GM23338 (cell line): ENCODE data around the gene RPL3. TPM values are rescaled to one million over a fixed set of nuclear protein-coding genes. Genes with fewer than 3 reads are reported as not detected.

Experiments
- ATAC-seq: fragments of 200-7000 bp; cut with Tn5 transposase; 3 replicates; pipeline ENCODE4 v1.9.1; 2020
- DNase-seq: peaks from one replicate; pipeline ENCODE4 v3.0.0-alpha.2; 2015; ENCODE audit warnings: low spot score
- H2AFZ ChIP-seq: fragments of 200-600 bp; sonication (generic); 2 replicates; pipeline ENCODE4 v1.8.0; 2016; ENCODE audit warnings: antibody characterized with exemption, mild to moderate bottlenecking, moderate library complexity
- H3F3A ChIP-seq: fragments of 200-600 bp; sonication (generic); replicated peaks from 2 replicates; pipeline ENCODE4 v1.8.0; 2017; ENCODE audit warnings: antibody characterized with exemption, mixed run types, low read depth
- H3K27ac ChIP-seq: fragments of 200-600 bp; sonication (generic); 2 replicates; pipeline ENCODE4 v1.6.1; 2016; ENCODE audit warnings: low read depth
- H3K27me3 ChIP-seq: fragments of 200-600 bp; sonication (generic); 2 replicates; pipeline ENCODE4 v1.8.0; 2016; ENCODE audit warnings: mild to moderate bottlenecking, mixed run types, moderate library complexity; ENCODE audit not compliant: insufficient read depth
- H3K36me3 ChIP-seq: fragments of 200-600 bp; sonication (generic); 2 replicates; pipeline ENCODE4 v1.8.0; 2016; ENCODE audit warnings: mild to moderate bottlenecking; ENCODE audit not compliant: insufficient read depth
- H3K4me1 ChIP-seq: fragments of 200-600 bp; sonication (generic); 2 replicates; pipeline ENCODE4 v1.8.0; 2016; ENCODE audit warnings: mild to moderate bottlenecking, moderate library complexity; ENCODE audit not compliant: insufficient read depth
- H3K4me2 ChIP-seq: fragments of 200-600 bp; sonication (generic); 2 replicates; pipeline ENCODE4 v1.7.1; 2017; ENCODE audit warnings: mixed run types
- H3K4me3 ChIP-seq: fragments of 200-600 bp; sonication (generic); 2 replicates; pipeline ENCODE4 v1.6.1; 2016; ENCODE audit warnings: mixed run types
- H3K79me2 ChIP-seq: fragments of 200-600 bp; sonication (generic); replicated peaks from 2 replicates; pipeline ENCODE4 v1.8.0; 2017; ENCODE audit warnings: mild to moderate bottlenecking; ENCODE audit not compliant: insufficient read depth
- H3K9me2 ChIP-seq: fragments of 200-600 bp; sonication (generic); 2 replicates; pipeline ENCODE4 v1.8.0; 2017; ENCODE audit not compliant: insufficient read depth
- H4K20me1 ChIP-seq: fragments of 200-600 bp; sonication (generic); replicated peaks from 2 replicates; pipeline ENCODE4 v1.8.0; 2017; ENCODE audit warnings: mild to moderate bottlenecking; ENCODE audit not compliant: insufficient read depth
- H3K27ac Mint-ChIP-seq: 2 replicates; pipeline ENCODE4 v1.8.0; 2020; ENCODE audit warnings: inconsistent platforms, mild to moderate bottlenecking, moderate library complexity, mixed read lengths
- H3K27me3 Mint-ChIP-seq: 3 replicates; pipeline ENCODE4 v1.8.0; 2022; ENCODE audit warnings: low read depth, mild to moderate bottlenecking, moderate library complexity, mixed read lengths, inconsistent platforms; ENCODE audit not compliant: insufficient read depth, poor library complexity
- H3K36me3 Mint-ChIP-seq: 3 replicates; pipeline ENCODE4 v1.8.0; 2021; ENCODE audit warnings: low read depth, mild to moderate bottlenecking, inconsistent platforms, moderate library complexity, mixed read lengths
- H3K4me1 Mint-ChIP-seq: 3 replicates; pipeline ENCODE4 v1.8.0; 2020; ENCODE audit warnings: mild to moderate bottlenecking, inconsistent platforms, mixed read lengths
- H3K4me3 Mint-ChIP-seq: 3 replicates; pipeline ENCODE4 v1.8.0; 2021; ENCODE audit warnings: moderate library complexity, mild to moderate bottlenecking, inconsistent platforms, mixed read lengths
- H3K9me3 Mint-ChIP-seq: 3 replicates; pipeline ENCODE4 v1.8.0; 2020; ENCODE audit warnings: moderate library complexity, mild to moderate bottlenecking, inconsistent platforms, mixed read lengths
- CREB1 ChIP-seq: fragments of 250-450 bp; sonication (Bioruptor Pico); IDR thresholded peaks from 2 replicates; pipeline ENCODE4 v1.5.0; 2020; ENCODE audit warnings: low read depth, mild to moderate bottlenecking, moderate library complexity
- CTCF ChIP-seq, 2 experiments: fragments of 200-600 bp in 1 of 2; sonication (generic) in 1 of 2; conservative IDR thresholded peaks; 2 replicates each; pipeline versions ENCODE4 v1.5.1 to v1.6.1; 2016 to 2017; ENCODE audit warnings: antibody characterized with exemption in 2 of 2, low read depth in 2 of 2, mild to moderate bottlenecking in 2 of 2, moderate library complexity in 1 of 2
- ETS1 ChIP-seq: IDR thresholded peaks from 2 replicates; pipeline ENCODE4 v1.6.1; 2016; ENCODE audit warnings: antibody characterized with exemption
- EZH2 ChIP-seq: fragments of 200-600 bp; sonication (generic); IDR thresholded peaks from one replicate; pipeline ENCODE4 v1.8.0; 2017; ENCODE audit warnings: antibody characterized with exemption, mild to moderate bottlenecking, low read depth; ENCODE audit not compliant: unreplicated experiment
- EZH2phosphoT487 ChIP-seq: fragments of 200-600 bp; sonication (generic); IDR thresholded peaks from one replicate; pipeline ENCODE4 v1.8.1; 2018; ENCODE audit warnings: antibody characterized with exemption; ENCODE audit not compliant: unreplicated experiment
- JUNB ChIP-seq: IDR thresholded peaks from one replicate; pipeline ENCODE4 v1.6.1; 2016; ENCODE audit warnings: antibody characterized with exemption; ENCODE audit not compliant: unreplicated experiment
- NANOG ChIP-seq: IDR thresholded peaks from 2 replicates; pipeline ENCODE4 v1.6.1; 2016; ENCODE audit warnings: antibody characterized with exemption, borderline replicate concordance
- POLR2AphosphoS5 ChIP-seq: IDR thresholded peaks from 2 replicates; pipeline ENCODE4 v1.6.1; 2016; ENCODE audit warnings: antibody characterized with exemption, low read depth
- REST ChIP-seq: IDR thresholded peaks from one replicate; pipeline ENCODE4 v1.6.1; 2018; ENCODE audit warnings: antibody characterized with exemption; ENCODE audit not compliant: unreplicated experiment
- STAT1 ChIP-seq: IDR thresholded peaks from one replicate; pipeline ENCODE4 v1.6.1; 2016; ENCODE audit warnings: antibody characterized with exemption; ENCODE audit not compliant: unreplicated experiment
- ZNF114 ChIP-seq: fragments of 250-450 bp; sonication (Bioruptor Pico); IDR thresholded peaks from 2 replicates; pipeline ENCODE4 v1.5.0; 2020; ENCODE audit warnings: mild to moderate bottlenecking, moderate library complexity
- ZNF331 ChIP-seq: fragments of 250-450 bp; sonication (Bioruptor Pico); IDR thresholded peaks from 2 replicates; pipeline ENCODE4 v1.5.0; 2020; ENCODE audit warnings: low read depth, mild to moderate bottlenecking, moderate library complexity
- ZNF462 ChIP-seq: fragments of 250-450 bp; sonication (Bioruptor Pico); IDR thresholded peaks from 2 replicates; pipeline ENCODE4 v1.5.0; 2020; ENCODE audit warnings: mild to moderate bottlenecking, moderate library complexity
- polyA plus RNA-seq: library from polyadenylated mRNA; unstranded; fragments of >200 nt; fragmentation: Nextera tagmentation; extraction: Ambion mirVana; gene quantifications from 2 replicates; pipeline ENCODE4 v1.2.1, GENCODE V29; 2016
- total RNA-seq: library from RNA; depleted of rRNA; stranded (reverse); fragments of >200 nt; shearing (Covaris generic); gene quantifications from 2 replicates; pipeline ENCODE4 v1.2.3, GENCODE V29; 2014

Gene RPL3
- total and polyA plus RNA-seq, 2 experiments from 2014 or later, result 1,983 to 3,244 TPM

GRCh38 chr22:39296535-39296934 lies 22.9 kb downstream of the RPL3 start:
- Mint-ChIP-seq H3K27ac (no peak overlapping the region), H3K4me3 (no peak overlapping the region), H3K27me3 (peaks cover 24% of the 10 kb centered on the region), H3K36me3 (no peaks in the 10 kb centered on the region; the same call in 2 of the 3 replicates), H3K4me1 (peaks cover 41% of the 10 kb centered on the region), H3K9me3 (no peaks in the 10 kb centered on the region; the same call in 2 of the 3 replicates)
- H3K4me3 ChIP-seq, result no peak overlapping the region
- no peaks in the 10 kb centered on the region for H3K79me2 ChIP-seq
- H3K27ac ChIP-seq, result no peak overlapping the region
- 0 out of 2 replicates have a peak overlapping the region, but pooled peaks have one; percentile 76 for H2AFZ ChIP-seq
- no peaks in the 10 kb centered on the region for H3K27me3 ChIP-seq
- no peaks in the 10 kb centered on the region for H4K20me1 ChIP-seq
- no peaks in the 10 kb centered on the region for H3K36me3 ChIP-seq
- ATAC-seq (no peak), DNase-seq (no peak)
- H3F3A ChIP-seq, result 0 out of 2 replicates have a peak, but pooled peaks cover 6% of the 10 kb centered on the region
- H3K4me1 ChIP-seq, result peaks cover 18% of the 10 kb centered on the region; the same call in 1 of the 2 replicates
- H3K4me2 ChIP-seq, result no peak overlapping the region
- no peak for TF ChIP-seq ZNF462
- TF ChIP-seq NANOG, result no peak
- no peak for TF ChIP-seq REST
- no peak for TF ChIP-seq CTCF (conservative IDR thresholded peaks at IDR 0.05; ENCODE audit: low read depth in 2 of 2)
- no peak for TF ChIP-seq ZNF331 (CRISPR knock-in tag)
- no peak for TF ChIP-seq EZH2phosphoT487
- TF ChIP-seq JUNB, result no peak
- TF ChIP-seq POLR2AphosphoS5, result no peak
- TF ChIP-seq CREB1 (CRISPR knock-in tag), result no peak
- no peak for TF ChIP-seq ETS1
- TF ChIP-seq ZNF114 (CRISPR knock-in tag), result no peak
- no peak for TF ChIP-seq STAT1
- no peak for TF ChIP-seq EZH2
- H3K9me2 ChIP-seq, result no peaks in the 10 kb centered on the region
